Heart left ventricle (tissue), 13 donors: Measurements from ENCODE around the gene COX4I1.

Source experiments
- CTCF ChIP-seq, 12 donors: fragments of 200-600 bp; sonication (generic) in 4 of 12; IDR thresholded peaks; one replicate each; pipeline versions ENCODE4 v1.5.0 to v1.8.0; 2018 to 2022; ENCODE audit warnings: antibody characterized with exemption in 12 of 12, mild to moderate bottlenecking in 5 of 12
- POLR2A ChIP-seq, 2 donors: fragments of 450-650 bp; IDR thresholded peaks; one replicate each; pipeline ENCODE4 v1.6.1; 2017; ENCODE audit warnings: antibody characterized with exemption in 2 of 2, mild to moderate bottlenecking in 2 of 2, moderate library complexity in 2 of 2
- donor health status: ischemic (EF 13 %, LVEDD 7.1; RV severe dilation, severe dysfunction).
- donor health status: DM: no; HTN: yes; CAD: no.
- donor health status: DM: no; HTN: no; CAD: no.
- donor health status: ischemic (EF 25% LVEDD 6.9; RV normal size, moderate dysfunction).
- donor health status: ischemic (EF 25% LVEDD 5.7; RV mildly dilated, moderate dysfunction).
- donor health status: ischemic (EF 35%, LVEDD 5.7; RV mildly dilated, moderate dysfunction).
- donor health status: nonischemic (EF 11% LVEDD 7.7; RV severe dilation, severe dysfunction).
- donor health status: DM: yes; HTN: yes; CAD: no.
- donor health status: PGD.
- donor health status: ischemic (EF 29% LVEDD 5.4; RV normal size, mild dysfunction).
- donor health status: nonischemic (EF 23%, LVEDD 6.1; RV moderate dilation, normal function).

GRCh38 chr16:85812031-85812807, 12.7 kb downstream of the COX4I1 start:
- TF ChIP-seq CTCF (IDR thresholded peaks at IDR 0.05) (no peak), POLR2A (IDR thresholded peaks at IDR 0.05) (no peak)
